HG02588 (cell line): ENCODE results near the gene NSL1.
"Not testable (repeated sequence)": the region's sequence is repeated elsewhere in the genome, so short reads cannot be mapped to it uniquely, and the experiment has no call there.

ENCODE experiments used
- ATAC-seq: cut with Tn5 transposase; IDR thresholded peaks from one replicate; pipeline ENCODE4 v1.9.1; 2021; ENCODE audit warnings: mild to moderate bottlenecking, moderate library complexity; ENCODE audit not compliant: unreplicated experiment

The NSL1 gene

GRCh38 chr1:212785871-212786270 lies 5.7 kb downstream of the NSL1 start:
- no peak for ATAC-seq

GRCh38 chr1:212783976-212784375 lies 7.6 kb downstream of the NSL1 start:
- no peak for ATAC-seq

- ATAC-seq: no peak
Observed at GRCh38 chr1:212782422-212783154, 9.0 kb downstream of the NSL1 start.

- ATAC-seq: no peak
Observed at GRCh38 chr1:212781225-212781624, 10.4 kb downstream of the NSL1 start.

- ATAC-seq: no peak
Observed at GRCh38 chr1:212780759-212781158, 10.8 kb downstream of the NSL1 start.

DNA sequence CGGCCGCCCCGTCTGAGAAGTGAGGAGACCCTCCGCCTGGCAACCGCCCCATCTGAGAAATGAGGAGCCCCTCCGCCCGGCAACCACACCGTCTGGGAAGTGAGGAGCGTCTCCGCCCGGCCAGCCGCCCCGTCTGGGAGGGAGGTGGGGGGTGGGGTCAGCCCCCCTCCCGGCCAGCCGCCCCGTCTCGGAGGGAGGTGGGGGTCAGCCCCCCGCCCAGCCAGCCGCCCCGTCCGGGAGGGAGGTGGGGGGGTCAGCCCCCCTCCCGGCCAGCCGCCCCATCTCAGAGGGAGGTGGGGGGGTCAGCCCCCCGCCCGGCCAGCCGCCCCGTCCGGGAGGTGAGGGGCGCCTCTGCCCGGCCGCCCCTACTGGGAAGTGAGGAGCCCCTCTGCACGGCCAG lies 12.5 kb downstream of the NSL1 start:
- ATAC-seq: not testable (repeated sequence)

GRCh38 chr1:212777151-212777550 lies 14.4 kb downstream of the NSL1 start:
- ATAC-seq: no peak

DNA sequence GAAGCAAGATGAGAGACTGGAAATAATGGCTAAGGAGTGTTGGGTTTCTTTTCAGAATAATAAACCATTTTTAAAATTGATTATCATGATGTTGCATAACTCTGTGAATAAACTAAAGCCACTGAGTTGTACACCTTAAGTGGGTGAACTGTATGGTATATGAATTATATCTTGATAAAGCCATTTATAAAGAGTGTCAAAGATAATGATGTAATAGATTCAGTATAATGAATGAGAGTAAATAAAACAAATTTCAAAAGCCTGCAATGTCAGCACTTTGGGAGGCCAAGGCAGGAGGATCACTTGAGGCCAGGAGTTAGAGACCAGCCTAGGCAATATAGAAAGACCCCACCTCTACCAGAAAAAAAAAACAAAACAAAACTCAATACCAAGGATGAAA lies 16.3 kb downstream of the NSL1 start:
- no peak for ATAC-seq

DNA sequence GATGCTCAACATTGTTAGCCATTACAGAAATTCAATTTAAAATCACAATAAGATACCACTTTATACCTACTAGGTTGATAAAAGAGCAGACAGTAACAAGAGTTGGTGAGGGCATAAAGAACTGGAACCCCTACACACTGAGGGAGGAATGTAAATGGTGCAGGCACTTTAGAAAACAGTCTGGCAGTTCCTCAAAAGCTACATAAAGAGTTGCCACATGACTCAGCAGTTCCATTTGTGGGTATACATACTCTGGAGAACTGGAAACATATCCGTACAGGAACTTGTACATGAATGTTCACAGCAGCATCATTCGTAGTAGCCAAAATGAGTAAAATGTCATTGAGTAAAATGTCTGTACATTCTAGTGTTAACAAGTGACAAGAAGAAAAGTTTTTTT lies 17.0 kb downstream of the NSL1 start:
- ATAC-seq: no peak

- ATAC-seq: no peak
Observed at GRCh38 chr1:212773011-212773410, 18.6 kb downstream of the NSL1 start.

- no peak for ATAC-seq
Observed at GRCh38 chr1:212771341-212771740, 20.2 kb downstream of the NSL1 start.

DNA sequence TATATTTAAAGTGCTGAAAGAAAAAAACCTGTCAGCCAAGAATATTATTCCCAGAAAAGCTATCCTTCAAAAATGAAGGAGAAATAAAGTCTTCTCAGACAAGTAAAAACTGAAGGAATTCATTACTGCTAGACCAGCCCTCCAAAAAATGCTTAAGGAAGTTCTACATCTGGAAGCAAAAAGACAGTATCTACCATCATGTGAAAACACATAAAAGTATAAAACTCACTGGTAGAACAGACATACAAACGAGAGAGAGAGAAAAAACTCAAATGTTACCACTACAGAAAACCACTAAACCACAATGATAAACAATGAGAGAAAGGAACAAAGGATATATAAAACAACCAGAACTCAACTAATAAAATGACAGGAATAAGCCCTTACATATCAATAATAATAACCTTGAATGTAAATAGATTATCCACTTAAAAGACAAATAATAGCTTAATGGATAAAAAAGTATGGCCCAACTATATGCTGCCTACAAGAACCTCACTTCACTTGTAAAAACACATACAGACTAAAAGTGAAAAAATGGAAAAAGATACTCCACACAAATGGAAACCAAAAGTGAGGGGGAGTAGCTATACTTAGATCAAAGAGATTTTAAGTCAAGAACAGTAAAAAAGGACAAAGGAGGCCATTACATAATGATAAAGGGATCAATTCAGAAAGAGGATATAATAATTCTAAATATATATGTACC lies 22.0 kb downstream of the NSL1 start:
- ATAC-seq: no peak

- ATAC-seq: not testable (repeated sequence)
Observed at GRCh38 chr1:212766825-212767224, 24.8 kb downstream of the NSL1 start.

DNA sequence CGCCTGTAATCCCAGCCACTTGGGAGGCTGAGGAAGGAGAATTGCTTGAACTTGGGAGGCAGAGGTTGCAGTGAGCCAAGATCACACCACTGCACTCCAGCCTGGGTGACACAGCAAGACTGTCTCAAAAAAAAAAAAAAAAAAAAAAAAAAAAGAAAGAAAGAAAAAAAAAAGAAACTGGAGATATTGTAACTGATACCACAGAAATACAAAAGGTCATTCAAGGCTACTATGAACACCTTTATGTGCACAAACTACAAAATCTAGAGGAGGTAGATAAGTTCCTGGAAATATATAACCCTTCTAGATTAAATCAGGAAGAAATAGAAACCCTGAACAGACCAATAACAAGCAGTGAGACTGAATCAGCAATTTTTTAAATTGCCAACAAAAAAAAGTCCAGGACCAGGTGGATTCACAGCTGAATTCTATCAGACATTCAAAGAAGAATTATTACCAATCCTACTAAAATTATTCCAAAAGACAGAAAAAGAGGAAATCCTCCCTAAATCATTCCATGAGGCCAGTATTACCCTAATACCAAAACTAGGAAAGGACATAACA lies 26.8 kb downstream of the NSL1 start:
- not testable (repeated sequence) for ATAC-seq

- no peak for ATAC-seq
Observed at GRCh38 chr1:212762839-212763238, 28.7 kb downstream of the NSL1 start.

- no peak for ATAC-seq
Observed at GRCh38 chr1:212762234-212762633, 29.3 kb downstream of the NSL1 start.

DNA sequence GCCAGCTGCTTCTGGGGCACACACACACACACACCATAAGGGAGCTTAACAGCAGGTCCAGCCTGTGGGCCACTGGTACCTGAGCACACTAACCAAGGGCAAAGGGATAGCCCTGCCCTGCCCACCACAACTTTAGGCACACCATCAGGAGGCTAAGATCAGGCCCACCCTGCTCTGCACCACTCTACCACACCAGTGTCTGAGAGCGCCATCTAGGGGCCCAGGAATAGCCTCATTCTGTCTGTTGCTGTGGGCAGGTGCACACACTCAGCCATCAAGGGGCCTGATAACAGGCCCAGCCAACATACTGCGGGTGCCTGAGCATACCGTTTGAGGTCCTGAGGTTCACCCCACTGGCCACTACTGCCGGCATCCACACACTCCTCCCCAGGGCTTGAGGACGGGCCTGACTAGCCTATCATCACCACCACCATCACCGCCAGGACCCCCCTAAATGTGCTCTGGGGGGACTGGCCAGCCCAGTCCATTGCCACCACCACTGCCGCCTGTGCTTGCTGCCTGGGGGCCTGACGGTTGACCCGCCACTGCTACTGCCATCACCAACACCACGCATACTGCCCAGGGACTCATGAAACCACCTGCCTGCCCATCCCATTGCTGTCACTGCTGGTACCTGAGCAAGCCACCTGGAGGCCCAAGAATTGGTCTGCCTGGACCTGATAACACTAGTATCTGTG lies 31.3 kb downstream of the NSL1 start:
- ATAC-seq: no peak

- no peak for ATAC-seq
Observed at GRCh38 chr1:212759683-212760082, 31.9 kb downstream of the NSL1 start.

DNA sequence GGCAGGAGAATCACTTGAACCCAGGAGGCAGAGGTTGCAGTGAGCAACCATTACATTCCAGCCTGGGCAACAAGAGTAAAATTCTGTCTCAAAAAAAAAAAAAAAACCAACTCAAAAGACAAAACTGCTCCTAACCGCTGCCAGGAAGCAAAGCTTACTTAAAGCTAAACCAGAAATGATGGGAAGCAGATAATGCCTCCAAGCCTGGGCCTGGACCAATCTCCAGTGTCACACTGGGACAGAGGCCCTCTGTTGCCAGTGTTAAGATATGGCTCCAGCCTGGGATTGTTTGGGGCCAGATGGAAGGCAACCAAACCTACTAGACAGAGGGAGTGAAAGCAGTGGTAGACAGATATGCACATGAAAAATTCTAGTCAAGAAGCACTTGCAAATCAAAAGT lies 36.9 kb downstream of the NSL1 start:
- no peak for ATAC-seq

- no peak for ATAC-seq
Observed at GRCh38 chr1:212754193-212754592, 37.4 kb downstream of the NSL1 start.

DNA sequence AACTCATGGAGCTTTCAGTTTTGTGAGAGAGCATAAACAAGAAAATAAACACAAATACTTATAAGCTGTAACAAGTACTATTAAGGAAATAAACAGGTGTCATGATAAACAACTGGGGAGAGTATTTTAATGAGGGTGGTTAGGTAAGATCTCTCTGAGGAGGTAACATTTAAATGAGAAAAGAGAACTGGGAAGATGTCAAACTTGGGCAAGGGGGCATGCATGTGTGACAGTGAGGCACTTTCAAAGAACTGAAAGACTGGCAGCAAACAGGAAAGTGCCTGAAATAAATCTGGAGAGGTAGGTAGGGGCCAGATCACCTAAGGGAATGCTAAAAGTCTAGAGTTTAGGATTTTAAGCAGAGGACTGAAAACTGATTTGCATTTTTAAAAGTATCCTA lies 37.8 kb downstream of the NSL1 start:
- no peak for ATAC-seq
